CD1c-positive myeloid dendritic cell (primary cell): ENCODE data around the gene SSBP3.
"Not testable (repeated sequence)": the region's sequence is repeated elsewhere in the genome, so short reads cannot be mapped to it uniquely, and the experiment has no call there.

ENCODE experiments used
- DNase-seq: peaks from one replicate; pipeline ENCODE4 v3.0.0-alpha.2; 2016; ENCODE audit errors: extremely low spot score

Gene SSBP3

DNA sequence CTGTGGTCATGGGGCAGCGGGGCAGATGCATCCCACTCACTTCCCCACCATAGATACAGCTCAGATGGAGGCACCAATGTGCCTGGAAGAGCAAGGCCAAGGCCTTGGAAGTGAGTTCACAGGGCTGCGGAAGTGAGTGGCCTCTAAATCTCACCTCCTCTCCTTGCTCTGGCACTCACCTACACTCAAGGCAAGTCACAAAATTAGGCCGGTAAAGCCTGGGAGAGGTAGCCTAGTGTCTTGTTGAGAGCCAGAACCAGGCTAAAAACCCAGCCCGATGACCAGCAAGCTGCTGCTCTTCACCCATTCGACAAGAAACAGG, 57.5 kb downstream of the SSBP3 start:
- no peak for DNase-seq

DNA sequence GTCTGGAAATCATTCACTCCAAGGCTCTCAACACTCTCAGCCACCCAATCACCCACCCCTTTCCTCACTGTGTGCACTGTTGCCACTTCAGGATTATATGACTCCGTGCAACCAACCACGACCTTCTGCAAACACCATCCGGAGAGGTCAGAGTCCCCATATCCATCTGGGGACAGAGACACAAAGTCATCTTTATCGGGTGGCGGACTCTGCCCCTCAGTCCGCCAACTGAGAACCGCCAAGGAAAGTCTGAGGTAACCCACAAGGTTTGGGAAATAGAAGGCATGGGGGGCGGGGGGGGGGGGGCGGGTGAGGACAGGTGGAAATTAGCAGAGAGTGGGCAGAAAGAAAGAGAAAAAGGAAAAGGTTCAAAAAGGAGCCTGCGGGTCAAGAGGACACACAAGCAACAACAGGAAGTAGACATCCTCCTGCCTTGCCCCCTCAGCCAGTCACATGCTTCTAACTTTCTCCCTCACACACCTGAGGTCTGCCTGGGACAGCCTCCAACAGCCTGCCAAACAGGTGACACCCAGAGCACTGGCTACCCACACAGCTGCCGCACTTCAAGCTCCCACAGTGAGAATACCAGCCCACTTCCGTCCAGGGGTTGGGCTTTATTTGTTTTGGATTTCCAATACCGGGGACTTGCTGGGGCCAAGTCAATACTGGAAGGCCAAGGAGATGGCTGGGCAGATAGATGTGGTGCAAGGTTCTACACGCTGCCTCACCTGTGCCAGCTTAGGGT, 58.1 kb downstream of the SSBP3 start:
- no peak for DNase-seq

DNA sequence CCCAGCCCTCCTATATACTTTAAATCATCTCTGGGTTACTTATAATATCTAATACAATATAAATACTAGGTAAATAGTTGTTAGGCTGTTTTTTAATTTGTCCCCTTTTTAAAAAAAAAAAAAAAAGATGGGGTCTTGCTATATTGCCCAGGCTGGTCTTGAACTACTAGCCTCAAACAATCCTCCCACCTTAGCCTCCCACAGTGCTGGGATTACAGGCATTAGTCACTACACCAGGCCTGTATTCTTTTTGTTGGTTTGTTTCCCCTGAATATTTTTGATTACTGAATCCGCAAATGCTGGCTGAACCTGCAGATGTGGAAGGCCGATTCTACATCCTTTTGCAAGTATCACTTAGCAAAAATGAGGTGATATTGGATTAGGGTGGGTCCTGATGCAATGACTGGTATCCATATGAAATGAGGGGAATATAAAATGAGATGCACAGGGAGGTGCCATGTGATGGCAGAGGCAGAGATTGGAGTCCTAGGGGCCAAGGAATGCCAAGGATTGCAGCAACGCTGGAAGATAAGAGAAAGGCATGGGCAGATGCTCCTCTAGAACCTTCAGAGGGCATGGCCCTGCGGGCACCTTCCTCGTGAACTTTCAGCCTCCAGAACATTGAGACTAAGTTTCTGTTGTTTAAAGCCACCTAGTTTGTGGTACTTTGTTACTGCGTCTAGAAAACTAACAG, 58.8 kb downstream of the SSBP3 start:
- no peak for DNase-seq

DNA sequence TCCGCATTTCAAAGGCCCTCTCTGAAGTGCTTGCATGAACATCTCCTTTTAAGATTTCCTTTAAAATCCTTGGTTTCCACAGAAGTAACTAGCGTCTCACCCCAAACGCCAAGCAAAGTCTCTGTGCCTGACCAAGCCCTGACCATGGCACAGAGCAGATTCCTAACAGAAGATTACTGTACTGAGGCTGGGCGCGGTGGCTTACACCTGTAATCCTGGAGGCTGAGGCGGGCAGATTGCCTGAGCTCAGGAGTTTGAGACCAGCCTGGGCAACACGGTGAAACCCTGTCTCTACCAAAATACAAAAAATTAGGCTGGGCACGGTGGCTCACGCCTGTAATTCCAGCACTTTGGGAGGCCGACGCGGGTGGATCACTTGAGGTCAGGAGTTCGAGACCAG, 60.6 kb downstream of the SSBP3 start:
- DNase-seq: not testable (repeated sequence)

DNA sequence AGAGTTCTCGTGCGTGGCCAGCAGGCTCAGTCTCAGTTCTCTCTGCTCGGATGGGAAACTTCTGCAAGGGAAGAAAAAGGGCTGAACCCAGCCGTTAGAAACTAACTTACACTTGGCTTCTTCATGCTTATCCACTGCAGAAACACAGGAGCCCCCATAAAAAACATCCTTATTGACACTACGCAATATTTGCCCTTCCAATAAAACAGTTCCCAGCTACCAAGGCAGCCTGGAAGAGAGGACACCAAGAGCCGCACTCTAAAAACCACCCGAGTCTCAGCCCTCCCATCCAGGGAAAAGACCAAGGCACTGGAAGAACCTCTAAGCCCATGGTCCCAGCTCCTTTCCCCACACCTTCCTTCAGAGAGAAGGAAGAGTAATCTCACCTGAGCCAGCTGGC, 61.1 kb downstream of the SSBP3 start:
- no peak for DNase-seq

DNA sequence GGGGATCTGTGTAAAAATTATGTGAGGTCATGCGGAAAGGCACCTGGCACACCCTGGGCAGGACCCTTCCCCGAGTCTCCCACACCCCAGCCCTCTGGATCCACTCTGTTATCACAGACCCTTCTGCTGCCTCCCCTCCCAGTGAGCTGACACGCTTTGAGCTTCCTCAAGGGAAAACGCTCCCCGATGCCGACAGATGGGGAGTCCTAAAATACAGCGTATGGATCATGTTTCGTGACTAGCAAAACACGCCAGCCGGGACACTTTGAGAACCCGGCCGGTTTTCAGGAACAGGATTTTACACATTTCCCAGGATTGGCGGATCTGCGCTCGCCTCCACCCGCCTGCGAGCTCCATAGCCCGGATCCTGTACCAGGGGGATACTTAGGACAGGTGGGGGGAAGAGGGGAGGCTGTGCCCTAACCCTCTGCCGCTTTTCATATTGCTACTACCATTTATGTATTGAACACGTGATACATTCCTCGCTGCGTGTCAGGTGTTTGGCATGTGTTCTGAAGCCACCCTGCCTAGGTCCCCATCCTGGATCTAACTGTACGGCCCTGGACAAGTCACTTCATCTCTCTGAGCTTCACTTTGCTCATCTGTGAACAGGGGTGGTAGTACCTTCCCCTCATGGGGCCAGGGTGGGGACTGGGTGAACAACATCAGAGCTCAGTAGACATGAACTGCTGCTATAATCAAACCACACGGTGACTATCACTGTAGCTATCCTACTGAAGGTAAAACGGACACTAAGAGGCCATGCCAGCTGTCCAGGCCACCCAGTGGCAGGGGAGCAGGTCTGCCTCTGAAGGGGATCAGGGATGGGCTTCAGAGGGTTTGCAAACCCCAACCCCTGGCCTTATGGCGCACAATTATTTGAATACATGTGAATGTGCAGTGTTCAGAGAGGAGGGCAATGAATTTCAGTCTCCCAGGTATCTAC, 63.2 kb downstream of the SSBP3 start:
- no peak for DNase-seq

DNA sequence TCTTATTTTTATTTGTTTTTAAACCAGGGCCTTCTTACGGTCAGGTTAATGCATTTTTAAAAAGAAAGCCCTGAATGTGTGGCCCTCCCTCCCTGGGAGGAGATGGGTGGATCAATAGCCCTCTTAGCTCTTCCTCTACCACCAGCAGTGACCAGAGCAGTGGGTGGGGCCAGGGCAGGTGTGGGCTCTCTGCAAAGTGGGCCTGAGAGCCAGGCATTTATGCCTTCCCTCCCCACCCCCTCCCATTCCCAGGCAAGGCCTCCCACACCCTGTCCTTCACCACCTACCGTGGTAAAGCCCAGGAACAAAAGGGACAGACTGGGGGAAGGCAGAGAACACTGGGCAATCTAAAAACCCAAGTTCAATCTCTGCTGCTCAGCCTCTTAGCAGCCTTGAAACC, 63.9 kb downstream of the SSBP3 start:
- DNase-seq: no peak

DNA sequence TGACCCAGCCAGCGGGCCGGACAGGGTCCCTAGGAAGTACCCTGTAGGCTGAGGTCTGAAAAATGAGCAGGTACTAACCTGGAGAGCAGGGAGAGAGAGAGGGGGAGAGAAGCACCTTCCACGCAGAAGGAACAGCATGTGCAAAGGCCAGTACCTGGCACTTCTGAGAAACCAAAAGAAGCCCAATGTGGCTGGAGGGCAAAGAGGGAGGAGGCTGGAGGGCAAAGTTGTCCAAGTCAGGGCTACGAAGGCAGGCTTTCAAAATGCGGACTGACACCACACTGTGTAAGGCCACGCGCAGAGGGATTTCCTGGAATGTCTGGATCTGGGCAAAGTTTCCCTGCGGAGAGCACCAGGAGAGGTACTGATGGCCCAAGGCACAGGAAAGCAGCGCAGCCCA, 64.4 kb downstream of the SSBP3 start:
- DNase-seq: no peak

DNA sequence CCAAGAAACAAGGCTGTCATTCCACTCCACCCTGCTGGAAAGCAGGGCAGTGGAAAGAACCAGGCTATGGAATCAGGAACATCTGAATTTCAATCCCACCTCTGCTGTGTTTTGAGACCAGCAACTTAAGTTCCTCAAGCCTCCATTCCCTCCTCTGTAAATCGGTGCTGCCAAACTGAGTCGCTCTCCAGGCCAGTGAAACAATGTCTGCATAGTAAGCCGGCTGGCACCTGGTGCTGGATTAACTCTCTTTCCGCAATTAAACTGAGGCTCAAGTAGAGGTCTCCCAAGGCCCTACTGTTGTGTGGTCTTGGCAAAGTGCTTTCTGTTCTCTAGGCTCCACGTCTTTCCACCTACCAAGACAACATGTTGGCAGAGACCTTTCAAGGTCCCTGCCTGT, 65.3 kb downstream of the SSBP3 start:
- no peak for DNase-seq

DNA sequence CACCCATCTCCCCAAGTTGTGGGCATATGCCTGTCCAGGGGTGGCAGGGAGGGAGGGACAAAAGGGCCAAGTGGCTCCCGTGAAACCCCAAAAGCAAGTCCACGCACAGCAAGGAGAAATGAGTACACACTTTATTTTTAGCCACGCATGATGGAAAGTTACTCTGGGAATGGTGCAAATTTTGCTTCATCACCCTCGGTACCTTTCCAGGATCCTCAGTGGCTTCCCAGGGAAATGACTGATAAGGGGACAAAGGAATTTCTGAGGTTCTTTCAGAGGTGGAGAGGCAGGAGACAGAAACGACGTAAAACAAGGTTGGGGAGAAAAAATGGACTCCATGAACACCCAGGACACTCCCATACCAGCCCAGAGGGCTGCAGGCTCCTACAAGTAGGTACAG, 65.8 kb downstream of the SSBP3 start:
- no peak for DNase-seq

DNA sequence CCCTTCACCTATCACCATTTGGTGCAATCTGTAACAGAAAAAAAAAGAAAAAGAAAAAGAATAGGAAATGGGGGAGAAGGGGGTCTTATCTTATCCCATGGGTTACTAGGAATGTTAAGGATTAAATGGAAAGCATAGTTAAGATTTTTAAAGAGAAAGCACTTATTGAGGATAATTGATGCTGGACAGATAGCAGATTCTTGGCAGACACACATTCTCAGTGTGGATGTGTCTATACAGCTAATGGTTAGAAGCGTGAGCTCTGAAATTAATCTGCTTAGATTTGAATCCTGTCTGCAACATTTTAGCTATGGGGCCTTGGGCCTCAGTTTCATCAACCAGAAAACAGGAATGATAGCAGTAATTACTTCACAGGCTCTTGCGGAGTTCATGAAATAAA, 67.1 kb downstream of the SSBP3 start:
- no peak for DNase-seq

DNA sequence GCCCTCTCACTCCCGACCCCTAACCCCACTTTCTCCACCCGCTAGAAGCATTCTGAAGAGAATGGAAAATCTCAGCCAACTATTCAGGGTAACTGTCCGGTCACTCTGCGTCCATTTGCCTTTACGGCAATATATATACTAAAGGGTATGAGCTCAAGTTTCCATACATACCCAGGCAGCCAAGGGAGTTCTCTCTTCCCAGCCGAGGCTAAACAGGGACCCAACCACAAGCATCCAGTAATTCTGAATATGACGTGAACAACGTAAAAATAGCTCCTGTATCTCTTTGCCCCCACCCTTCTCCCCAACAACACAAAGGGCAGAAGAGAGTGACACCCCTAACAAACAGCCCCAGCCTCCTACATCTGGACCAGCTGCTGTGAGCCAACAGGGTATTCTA, 67.7 kb downstream of the SSBP3 start:
- DNase-seq: no peak

DNA sequence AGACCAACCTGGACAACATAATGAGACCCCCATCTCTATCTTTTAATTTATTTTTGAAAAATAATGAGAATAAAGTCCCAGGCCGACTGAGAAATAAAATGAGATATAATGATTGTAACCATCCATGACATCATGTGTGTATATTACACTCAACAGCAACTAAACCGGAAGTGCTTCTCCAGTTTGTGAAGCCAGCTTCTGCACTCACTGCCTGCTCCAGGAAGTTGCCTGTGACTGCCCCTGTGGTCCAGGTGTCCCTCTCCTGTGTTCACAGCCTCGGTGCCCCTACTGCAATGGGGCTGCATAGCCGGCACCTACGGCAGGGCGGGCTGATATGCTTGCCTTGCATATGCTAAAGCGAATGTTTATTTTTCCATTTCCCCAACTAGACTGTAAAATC, 68.3 kb downstream of the SSBP3 start:
- no peak for DNase-seq

DNA sequence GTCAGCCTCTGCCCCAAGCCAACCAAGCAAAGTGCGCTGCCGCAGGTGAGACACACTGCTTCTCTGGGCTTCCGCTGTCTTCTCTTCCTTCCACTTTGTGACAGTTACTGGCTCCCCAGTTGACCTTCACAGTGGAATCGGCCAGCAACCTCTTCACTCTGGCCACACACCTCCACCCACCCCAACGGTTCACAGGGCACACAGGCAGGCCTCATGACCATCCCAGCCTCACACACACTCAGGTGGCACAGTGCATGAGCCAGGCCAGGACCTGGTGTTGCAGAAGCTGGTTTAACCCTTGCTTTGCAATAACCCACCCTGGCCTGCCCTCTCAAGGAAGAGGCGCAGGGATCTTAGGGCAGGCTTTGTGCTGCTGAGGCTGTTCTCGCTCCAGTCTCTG, 69.2 kb downstream of the SSBP3 start:
- no peak for DNase-seq

DNA sequence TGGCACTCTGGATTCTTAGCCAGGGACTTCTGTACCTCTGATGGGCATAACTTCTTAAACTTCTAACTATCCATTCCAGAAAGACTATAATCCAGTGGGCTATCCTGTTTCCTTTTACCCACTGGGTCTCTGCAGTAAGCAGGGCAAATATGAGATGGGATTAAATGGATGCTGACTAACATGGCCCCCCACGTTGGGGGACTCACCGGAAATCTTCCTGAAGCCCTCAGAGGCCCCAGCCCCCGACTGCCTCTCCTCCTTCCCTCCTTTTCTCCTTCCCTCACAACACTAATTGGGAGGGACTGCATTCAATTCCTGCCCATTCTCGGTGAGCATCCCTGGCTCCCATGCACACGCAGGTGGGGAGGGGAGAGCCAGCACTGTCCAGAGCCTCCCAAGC, 70.1 kb downstream of the SSBP3 start:
- no peak for DNase-seq

DNA sequence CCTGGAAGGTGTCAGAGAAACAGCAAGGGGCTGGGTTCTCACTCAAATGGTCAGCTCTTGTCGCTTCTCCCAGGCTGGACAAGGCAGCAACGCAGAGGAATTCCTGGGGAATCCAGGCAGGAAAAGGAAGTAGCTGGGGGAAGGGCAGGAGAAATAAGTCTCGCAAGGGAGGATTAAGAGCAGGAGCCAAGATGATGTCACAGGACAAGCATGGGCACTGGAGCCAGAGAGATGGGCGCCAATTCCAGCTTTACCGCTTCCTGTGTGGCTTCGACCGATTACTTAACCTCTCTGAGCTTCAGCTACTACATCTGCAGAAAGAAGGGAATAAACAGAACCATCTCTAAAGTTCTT, 70.5 kb downstream of the SSBP3 start:
- DNase-seq: no peak

DNA sequence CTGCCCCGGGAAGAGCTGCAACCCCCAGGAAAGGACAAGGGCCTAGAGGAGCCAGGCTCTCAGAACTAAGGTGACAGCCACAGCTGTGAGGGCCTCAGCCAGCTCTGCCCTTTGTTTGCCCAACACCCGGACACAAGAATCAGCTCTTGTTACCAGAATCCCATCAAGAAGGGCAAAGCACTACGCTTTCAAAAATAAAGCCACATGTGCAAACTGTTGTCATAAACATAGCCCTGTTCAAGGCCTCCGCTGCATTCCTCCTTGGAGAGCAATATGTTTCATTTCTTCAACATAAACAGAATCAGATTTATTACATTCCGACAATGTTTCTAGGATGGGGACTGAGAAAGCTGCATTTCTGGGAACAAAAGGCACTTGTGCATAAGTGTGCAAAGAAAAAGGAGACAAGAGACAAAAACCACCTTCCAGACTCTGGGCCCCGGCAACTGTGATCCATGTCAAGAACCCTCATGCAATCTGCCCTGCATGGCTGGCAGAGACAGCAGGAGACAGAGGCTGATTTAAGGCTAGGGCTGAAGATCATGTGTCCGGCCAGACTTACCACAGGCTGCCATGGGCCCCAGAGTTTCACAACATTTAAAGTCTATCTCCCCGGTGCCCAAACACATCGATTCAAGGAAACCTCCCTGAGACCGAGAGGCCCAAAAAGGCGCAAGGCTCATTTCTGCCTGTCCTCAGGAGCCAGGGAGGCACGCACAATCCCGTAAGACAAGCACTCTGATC, 71.0 kb downstream of the SSBP3 start:
- DNase-seq: no peak

DNA sequence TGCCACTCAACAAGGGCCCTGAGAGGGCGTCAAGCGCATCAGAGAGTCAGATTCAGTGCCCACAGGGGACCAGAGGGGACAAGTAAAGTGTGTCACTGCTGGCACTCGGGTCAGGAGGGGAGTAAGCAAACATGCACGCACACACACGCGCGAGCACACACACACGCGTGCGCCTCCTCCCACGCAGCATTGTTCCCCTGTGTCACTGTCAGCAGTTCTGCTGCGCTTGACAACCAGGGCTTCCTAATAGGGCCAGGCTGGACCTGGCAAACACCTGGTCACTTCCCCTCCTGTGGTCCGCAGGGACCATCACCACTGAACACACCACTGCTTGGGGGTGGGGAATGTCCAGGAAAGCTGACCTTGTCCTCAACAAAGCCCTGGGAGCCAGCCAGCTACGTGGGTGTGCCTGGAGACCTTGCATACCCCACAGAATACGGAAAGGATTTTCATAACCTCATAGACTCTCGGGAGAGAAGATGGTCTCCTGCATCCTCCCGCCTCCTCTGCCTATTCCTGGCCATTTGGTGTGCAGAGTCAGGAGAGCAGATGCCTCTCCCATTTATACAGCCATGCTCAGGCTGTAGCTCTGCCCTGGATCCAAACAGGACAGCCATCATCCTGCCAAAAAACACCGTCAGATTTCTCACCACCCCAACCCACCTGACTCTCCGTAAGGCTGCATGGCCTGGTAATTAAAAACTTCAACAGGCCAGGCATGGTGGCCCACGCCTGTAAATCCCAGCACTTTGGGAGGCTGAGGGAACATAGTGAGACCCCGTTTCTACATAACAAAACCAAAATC, 73.2 kb downstream of the SSBP3 start:
- no peak for DNase-seq

DNA sequence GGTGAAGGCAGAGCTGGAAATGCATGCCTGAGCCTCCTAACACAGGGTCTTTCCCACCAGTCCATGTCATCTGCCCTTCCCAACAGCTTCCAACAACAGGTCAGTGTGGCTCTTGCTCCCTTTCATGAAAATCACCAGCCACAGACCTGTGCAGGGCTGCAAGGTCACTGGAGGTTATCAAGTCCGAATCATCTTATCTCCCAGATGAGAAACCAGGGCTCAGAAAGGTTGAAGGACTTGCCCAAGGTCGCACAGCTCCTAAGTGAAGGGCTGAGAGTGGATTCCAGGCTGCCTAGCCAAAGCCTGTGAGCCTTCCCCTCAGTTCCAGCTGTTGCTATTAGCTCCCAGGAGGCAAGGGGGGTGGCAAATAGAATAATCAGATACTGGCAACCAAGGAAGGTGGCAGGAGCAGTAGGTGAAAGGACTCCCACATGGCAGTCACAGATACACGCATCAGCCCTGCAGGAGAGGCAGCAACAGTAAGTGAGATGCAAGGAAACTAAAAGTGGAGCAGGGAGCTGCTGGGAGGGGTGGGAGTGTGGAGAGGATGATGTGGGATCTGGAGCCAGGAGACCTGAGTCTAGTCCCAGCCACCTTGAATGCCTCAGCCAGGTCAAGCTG, 74.2 kb downstream of the SSBP3 start:
- no peak for DNase-seq

DNA sequence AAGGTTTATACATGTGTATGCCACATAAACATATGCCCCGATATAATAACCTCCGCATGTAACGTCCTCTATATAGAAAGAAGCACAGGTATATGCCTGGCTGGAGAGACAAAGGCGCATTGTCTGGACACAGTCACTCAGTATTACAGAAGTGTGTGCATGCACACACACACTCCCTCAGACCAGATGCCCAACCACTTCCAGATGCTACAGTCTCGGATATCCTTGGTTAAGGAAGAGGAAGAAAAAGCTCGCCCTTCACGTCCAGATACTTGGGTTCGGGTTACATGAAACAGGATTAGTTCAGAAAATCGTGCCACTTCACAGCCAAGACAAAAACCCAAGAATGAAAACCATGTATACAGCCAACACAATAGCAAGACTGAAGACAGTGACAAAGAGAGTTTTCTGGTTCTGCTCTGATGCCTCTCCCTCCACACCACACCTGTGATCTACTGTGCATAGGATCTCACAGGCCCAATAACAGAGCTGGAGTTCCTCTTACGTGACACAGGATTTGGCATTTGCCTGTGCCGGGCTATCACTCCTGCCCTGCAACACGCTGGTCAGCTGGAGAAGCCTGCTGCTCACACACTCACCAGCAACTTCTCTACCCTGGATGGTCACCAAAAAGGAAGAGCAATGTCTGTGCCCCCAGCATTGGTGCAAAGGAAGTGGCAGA, 75.0 kb downstream of the SSBP3 start:
- DNase-seq: no peak
